Psoas muscle (tissue), 8 donors: ENCODE measurements around the gene CD27. TPM values are rescaled to one million over a fixed set of nuclear protein-coding genes. Genes with fewer than 3 reads are reported as not detected.
"Not testable (repeated sequence)": the region's sequence is repeated elsewhere in the genome, so short reads cannot be mapped to it uniquely, and the experiment has no call there.

Experiments used
- ATAC-seq, 4 donors: fragments of 200-7000 bp; cut with Tn5 transposase; one replicate each; pipeline ENCODE4 v1.9.1; 2020; ENCODE audit warnings: moderate library complexity in 3 of 4, mild to moderate bottlenecking in 2 of 4
- DNase-seq, 2 donors: peaks; one replicate each; pipeline ENCODE4 v3.0.0-alpha.2; 2020
- H3K27ac ChIP-seq: fragments of 200-600 bp; one replicate; pipeline ENCODE4 v1.8.0; 2022
- H3K27me3 ChIP-seq, 3 donors: fragments of 200-600 bp in 1 of 3; one replicate each; pipeline versions ENCODE4 v1.6.1 to v1.8.0; 2013 to 2022; ENCODE audit warnings: low read length in 2 of 3, mild to moderate bottlenecking in 2 of 3, moderate library complexity in 1 of 3; ENCODE audit not compliant: insufficient read depth in 3 of 3
- H3K36me3 ChIP-seq, 2 donors: fragments of 200-600 bp in 1 of 2; one replicate each; pipeline versions ENCODE4 v1.6.1 to v1.8.0; 2013 to 2022; ENCODE audit warnings: low read depth in 1 of 2, mild to moderate bottlenecking in 1 of 2, moderate library complexity in 1 of 2; ENCODE audit not compliant: insufficient read depth in 1 of 2
- H3K4me1 ChIP-seq: fragments of 200-600 bp; one replicate; pipeline ENCODE4 v1.8.0; 2022
- H3K4me3 ChIP-seq: fragments of 200-600 bp; one replicate; pipeline ENCODE4 v1.8.0; 2022; ENCODE audit warnings: mild to moderate bottlenecking
- H3K9me3 ChIP-seq: fragments of 200-600 bp; one replicate; pipeline ENCODE4 v1.8.0; 2022
- CTCF ChIP-seq: fragments of 200-600 bp; IDR thresholded peaks from one replicate; pipeline ENCODE4 v1.8.0; 2022; ENCODE audit warnings: antibody characterized with exemption
- WGBS, 3 donors: extraction: QIAGEN DNeasy Blood & Tissue Kit; methylation state at CpG; one replicate each; pipeline versions ENCODE4 v1.1.6 to v1.1.7; 2013; 5-methylcytosine and 5-hydroxymethylcytosine counted together
- intact Hi-C, 2 donors: fragments of 100-400 bp; cut with DNase I; formaldehyde crosslinking; loops; one replicate each; pipeline versions ENCODE4 v1.11.0 to v1.14.2; 2022
- polyA plus RNA-seq, 3 donors: library from polyadenylated mRNA; stranded (reverse); fragments of 200-250 nt; gene quantifications; one replicate each; pipeline ENCODE4 v1.2.3, GENCODE V29; 2013
- total RNA-seq, 4 donors: library from RNA; stranded (reverse); fragmentation: NEBNext Ultra II Directional in 2 of 4; extraction: Animal tissue kit (Norgen Biotek cat#: 25700) in 2 of 4; gene quantifications; one replicate each; pipeline versions ENCODE4 v1.2.1 to v1.2.4, GENCODE V29; 2021 to 2023
- donor health status: healthy with polysubstance abuse.
- donor health status: DM: no; HTN: no; CAD: no; lungs with moderate emphysema.
- donor health status: Bipolar disorder and iron deficiency.
- donor health status: healthy.
- donor health status: DM: yes; HTN: yes; CAD: no.
- donor health status: DM: no; HTN: no; CAD: no.
- donor health status: DM: no; HTN: no; CAD: no.
- donor health status: DM: yes; HTN: yes; CAD: no.

CD27 gene
- total and polyA plus RNA-seq, 7 donors = 0.10 to 0.29 (median 0.28) TPM; not detected in 4

GRCh38 chr12:6493497-6494257, 48.9 kb downstream of the CD27 start, which contains the start of gene NCAPD2:
Gene NCAPD2 (plus strand): TSS chr12:6494102. CDS start chr12:6495099, 997 bp downstream.
- H3K4me3 ChIP-seq = peak within 1 kb of the TSS; percentile 89
- peak within 1 kb of the TSS; percentile 99 for H3K27ac ChIP-seq
- WGBS, 3 donors = 0 to 1% (median 1%) methylated on average over 47 to 49 of the region's 49 CpGs
- peaks cover 21% of the 10 kb centered on the region for H3K4me1 ChIP-seq
- no peaks in the 10 kb centered on the region for H3K9me3 ChIP-seq
- ATAC-seq (peak; percentile 94), DNase-seq (peak; percentile 94 to 97)
- no peaks in the 10 kb centered on the region for H3K27me3 ChIP-seq
- peaks cover 6 to 56% of the 10 kb centered on the region in 2 donors for H3K36me3 ChIP-seq
- peak; percentile 22 for TF ChIP-seq CTCF
- intact Hi-C loops = loop anchor here in 1 of 2 donors (1.0 to 10.0 kb wide), 3 partner anchors 23 to 191 kb away; partner anchors contain the start of genes GAPDH, VAMP1 and ZNF384

DNA sequence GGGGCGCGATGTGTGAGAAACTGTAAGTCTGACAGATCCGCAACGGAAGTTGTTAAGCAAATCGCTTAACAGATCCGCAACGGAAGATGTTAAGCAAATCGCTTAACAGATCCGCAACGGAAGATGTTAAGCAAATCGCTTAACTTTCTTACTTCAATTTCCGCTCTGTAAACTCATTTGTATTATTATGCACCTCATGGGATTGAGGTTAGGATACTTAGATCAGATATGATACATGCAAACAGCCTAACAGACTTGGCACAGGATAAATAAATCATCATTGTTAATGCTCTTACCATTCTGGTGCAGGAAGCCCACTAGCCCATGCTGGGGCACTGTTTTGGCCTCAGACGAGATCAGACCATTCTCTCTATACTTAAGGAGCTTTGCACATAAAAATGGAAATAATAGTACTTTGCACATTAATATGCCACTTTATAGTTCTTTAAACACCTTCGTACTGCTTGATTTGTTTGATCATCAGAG, 49.5 kb downstream of the CD27 start:
- Histone ChIP-seq H3K27ac (peak overlapping the region; percentile 99), H3K9me3 (no peaks in the 10 kb centered on the region), H3K36me3 (peaks cover 6 to 62% of the 10 kb centered on the region in 2 donors), H3K27me3 (no peaks in the 10 kb centered on the region), H3K4me1 (peaks cover 21% of the 10 kb centered on the region), H3K4me3 (peak overlapping the region; percentile 89)
- 1 to 2% (median 2%) methylated on average over 14 of the region's 14 CpGs for WGBS, 3 donors
- no peak for ATAC-seq
- DNase-seq = no peak
- intact Hi-C loops = loop anchor here in 1 of 2 donors (5.0 to 10.0 kb wide), 2 partner anchors 38 to 190 kb away; partner anchors contain the start of genes GAPDH and ZNF384
- no peak for TF ChIP-seq CTCF

DNA sequence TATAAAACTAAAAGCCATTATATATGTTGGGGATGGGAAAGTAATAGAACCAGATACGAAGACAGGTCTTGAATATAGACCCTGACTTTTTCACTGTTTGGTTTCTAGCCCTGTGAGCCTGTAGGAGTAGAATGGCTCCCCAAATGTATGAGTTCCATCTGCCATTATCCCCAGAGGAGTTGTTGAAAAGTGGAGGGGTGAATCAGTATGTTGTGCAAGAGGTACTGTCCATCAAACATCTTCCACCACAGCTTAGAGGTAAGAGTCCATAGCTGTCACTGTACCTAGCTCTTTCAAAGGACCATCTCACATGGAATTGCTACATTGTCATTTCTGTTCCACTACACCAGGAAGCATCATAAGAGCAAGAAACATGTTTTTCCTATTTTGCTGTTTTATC, 50.2 kb downstream of the CD27 start:
- H3K9me3 ChIP-seq = no peaks in the 10 kb centered on the region
- H3K4me3 ChIP-seq = peak overlapping the region; percentile 89
- DNase-seq = no peak
- 46 to 50% (median 48%) methylated on average over 1 of the region's 1 CpG for WGBS, 3 donors
- intact Hi-C loops = loop anchor here in 1 of 2 donors (5.0 to 10.0 kb wide), 2 partner anchors 37 to 190 kb away; partner anchors contain the start of genes GAPDH and ZNF384
- ATAC-seq = no peak
- no peaks in the 10 kb centered on the region for H3K27me3 ChIP-seq
- no peak for TF ChIP-seq CTCF
- peaks cover 6 to 69% of the 10 kb centered on the region in 2 donors for H3K36me3 ChIP-seq
- H3K4me1 ChIP-seq = peaks cover 21% of the 10 kb centered on the region
- no peak overlapping the region for H3K27ac ChIP-seq

- H3K4me3 ChIP-seq, DNase-seq, ATAC-seq, H3K27me3 ChIP-seq, H3K27ac ChIP-seq, H3K9me3 ChIP-seq: not testable (repeated sequence)
- 80 to 88% (median 83%) methylated on average over 3 of the region's 3 CpGs for WGBS, 3 donors
- intact Hi-C loops = loop anchor here in 1 of 2 donors (10.0 kb wide), 1 partner anchor 188 kb away; the partner anchor contains the start of gene ZNF384
- peaks cover 18% of the 10 kb centered on the region for H3K4me1 ChIP-seq
- H3K36me3 ChIP-seq = peaks cover 2 to 60% of the 10 kb centered on the region in 2 donors
These were observed 52.5 kb downstream of the CD27 start for GRCh38 chr12:6497291-6497690.

DNA sequence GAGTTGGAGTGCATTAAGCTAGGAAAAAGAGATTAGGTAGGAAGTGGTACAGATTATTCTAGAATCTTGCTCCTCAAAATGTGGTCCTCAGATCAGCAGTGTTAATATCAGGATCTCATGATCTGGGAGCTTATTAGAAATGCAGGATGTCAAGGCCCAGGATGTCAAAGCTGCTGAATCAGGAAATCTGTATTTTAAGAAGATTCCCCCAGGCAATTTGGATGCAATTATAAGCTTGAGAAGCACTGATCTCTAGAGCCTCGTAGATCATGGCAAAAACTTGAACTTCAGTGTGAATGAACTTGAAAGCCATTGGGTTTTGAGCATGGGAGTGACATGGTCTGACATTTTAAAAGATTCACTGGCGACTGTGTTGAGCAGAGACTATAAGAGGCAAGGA, 55.7 kb downstream of the CD27 start:
- TF ChIP-seq CTCF = no peak
- no peaks in the 10 kb centered on the region for H3K27me3 ChIP-seq
- peaks cover 3% of the 10 kb centered on the region for H3K4me1 ChIP-seq
- H3K27ac ChIP-seq = no peak overlapping the region
- peaks cover 0 to 70% of the 10 kb centered on the region in 2 donors for H3K36me3 ChIP-seq
- DNase-seq = no peak
- intact Hi-C loops = no loop called here
- no peaks in the 10 kb centered on the region for H3K9me3 ChIP-seq
- H3K4me3 ChIP-seq = no peak overlapping the region
- 89 to 94% (median 91%) methylated on average over 2 of the region's 2 CpGs for WGBS, 3 donors
- ATAC-seq = no peak
